GM19455 (cell line): ENCODE measurements around the gene AFM.
"Not testable (repeated sequence)": the region's sequence is repeated elsewhere in the genome, so short reads cannot be mapped to it uniquely, and the experiment has no call there.

Experiments used
- ATAC-seq: cut with Tn5 transposase; IDR thresholded peaks from one replicate; pipeline ENCODE4 v1.9.1; 2021; ENCODE audit not compliant: unreplicated experiment

AFM gene

DNA sequence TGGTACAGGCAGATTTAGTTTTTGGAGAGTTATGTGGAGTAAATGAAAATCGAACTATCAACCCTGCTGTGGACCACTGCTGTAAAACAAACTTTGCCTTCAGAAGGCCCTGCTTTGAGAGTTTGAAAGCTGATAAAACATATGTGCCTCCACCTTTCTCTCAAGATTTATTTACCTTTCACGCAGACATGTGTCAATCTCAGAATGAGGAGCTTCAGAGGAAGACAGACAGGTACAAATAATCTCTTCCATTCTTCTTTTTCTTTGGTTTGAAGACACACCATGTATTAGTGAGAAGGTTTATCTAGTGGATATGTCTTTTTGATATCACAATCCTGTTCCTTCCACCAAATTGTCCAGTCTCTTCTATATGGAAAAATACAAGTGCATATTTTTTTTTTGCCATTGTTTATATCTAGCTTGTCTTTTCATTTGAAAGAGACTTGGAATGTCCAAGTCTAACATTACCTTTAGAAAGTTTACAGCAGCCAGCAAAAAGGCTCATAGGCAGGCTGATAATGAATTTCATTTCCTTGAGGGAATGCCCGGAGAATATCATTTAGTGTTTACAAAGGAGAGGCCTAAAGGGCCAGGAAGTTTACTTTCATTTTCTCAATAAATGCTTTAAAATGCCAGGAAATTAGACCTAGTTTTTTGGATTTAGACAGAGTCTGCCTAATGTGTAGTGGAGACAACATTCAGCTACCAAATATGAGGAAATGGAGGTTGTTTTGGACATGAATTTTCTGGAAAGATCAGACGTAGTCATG lies 18.6 kb downstream of the AFM start:
- no peak for ATAC-seq

DNA sequence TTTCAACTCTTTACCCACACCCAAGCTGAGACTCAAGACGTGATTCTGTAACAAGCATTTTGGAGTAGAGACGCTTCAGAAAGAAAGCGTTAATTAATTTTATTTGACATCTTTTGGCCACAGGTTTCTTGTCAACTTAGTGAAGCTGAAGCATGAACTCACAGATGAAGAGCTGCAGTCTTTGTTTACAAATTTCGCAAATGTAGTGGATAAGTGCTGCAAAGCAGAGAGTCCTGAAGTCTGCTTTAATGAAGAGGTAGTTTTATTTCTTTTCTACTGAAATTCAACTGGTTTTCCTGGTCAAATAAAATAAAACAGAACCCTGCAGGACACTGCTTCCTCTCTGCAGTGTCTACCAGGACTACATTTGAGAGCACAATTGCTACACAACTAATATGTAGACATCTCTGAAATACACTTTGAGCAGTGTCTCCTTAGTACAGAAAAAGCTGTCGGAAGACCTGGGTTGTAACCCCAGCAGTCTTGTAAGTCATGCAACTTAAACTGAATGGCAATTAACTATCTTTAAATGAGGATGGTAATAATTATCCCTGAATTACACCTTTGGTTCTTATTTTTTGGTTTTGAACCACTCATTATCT lies 20.2 kb downstream of the AFM start:
- no peak for ATAC-seq

DNA sequence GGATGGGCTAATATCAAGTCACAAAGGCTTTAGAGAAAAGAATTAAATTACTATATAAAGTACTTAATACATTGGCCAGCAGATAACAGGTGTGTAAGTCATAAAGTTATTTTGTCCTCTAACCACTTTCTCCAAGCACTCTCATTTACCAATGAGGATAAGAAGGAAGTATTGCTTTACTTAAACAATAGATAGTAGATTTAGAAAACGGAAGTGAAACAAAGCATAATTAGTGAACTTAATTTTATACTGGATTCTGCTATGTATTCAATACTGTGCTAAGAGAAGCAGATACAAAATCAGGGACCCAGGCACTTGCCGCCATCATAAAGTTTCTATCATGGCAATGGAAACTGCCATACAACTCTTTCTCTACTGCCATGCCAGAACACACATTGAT lies 24.0 kb downstream of the AFM start:
- no peak for ATAC-seq

DNA sequence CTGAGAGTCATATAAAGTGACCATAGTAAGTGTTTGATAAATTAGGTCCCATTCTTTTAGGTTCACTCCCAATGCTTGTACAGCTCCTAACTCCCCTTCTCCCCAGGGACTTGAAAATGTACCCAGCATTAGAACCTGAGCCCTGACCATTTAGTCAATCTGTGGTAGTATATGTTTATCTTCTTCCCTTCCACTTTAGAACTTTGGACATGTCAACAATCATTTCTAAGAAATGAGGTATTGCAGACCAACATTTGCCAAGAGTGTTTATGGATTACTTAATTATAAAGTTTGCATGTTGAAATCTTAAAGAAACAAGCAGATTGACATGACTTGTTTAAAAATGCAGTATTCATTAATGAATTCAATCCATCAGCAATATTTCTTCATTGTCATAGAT lies 26.0 kb downstream of the AFM start:
- ATAC-seq: no peak

DNA sequence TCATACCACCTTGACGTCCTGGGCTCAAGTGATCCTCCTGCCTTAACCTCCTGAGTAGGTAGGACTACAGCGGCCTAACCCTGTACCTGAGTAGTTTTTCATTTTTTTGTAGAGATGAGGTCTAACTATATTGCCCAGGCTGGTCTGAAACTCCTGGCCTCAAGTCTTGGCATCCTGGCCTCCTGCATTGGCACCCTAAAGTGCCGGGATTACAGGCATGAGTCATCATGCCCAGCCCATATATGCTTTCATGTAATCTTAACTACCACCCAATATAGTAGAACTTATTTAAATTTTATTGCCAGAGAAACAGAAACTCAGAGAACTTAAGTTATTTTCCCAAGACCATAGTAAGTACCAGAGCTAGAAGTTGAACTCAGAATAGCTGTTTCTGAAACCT lies 27.1 kb downstream of the AFM start:
- no peak for ATAC-seq

DNA sequence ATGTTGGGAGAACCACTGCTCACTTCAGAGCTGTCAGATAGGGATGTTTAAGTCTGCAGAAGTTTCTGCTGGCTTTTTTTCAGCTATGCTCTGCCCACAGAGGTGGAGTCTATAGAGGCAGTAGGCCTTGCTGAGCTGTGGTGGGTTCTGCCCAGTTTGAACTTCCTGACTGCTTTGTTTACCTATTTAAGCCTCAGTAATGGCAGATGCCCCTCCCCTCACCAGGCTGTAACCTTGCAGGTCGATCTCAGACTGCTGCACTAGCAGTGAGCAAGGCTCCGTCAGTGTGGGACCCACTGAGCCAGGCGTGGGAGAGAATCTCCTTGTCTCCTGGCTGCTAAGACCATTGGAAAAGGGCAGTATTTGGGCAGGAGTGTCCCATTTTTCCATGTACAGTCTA lies 36.8 kb downstream of the AFM start:
- ATAC-seq: no peak

DNA sequence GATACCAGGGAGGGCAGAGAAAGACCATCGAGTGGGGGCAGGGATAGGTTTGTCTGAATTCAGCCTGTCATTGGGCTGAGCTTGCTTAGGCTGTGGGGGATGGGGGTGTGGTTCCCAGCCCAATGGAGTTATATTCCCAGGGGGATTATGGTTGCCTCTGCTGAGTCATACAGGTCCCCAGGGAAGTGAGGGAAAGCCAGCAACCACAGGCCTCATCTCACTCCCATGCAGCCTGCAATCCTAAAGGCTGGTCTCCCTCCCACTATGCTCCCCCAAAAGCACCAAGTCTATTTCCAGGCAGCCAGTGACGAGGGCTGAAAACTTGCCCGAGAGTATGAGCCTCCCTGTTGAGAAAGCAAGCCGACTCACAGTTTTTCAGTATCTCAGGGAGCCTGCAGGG lies 39.3 kb downstream of the AFM start:
- ATAC-seq: no peak

DNA sequence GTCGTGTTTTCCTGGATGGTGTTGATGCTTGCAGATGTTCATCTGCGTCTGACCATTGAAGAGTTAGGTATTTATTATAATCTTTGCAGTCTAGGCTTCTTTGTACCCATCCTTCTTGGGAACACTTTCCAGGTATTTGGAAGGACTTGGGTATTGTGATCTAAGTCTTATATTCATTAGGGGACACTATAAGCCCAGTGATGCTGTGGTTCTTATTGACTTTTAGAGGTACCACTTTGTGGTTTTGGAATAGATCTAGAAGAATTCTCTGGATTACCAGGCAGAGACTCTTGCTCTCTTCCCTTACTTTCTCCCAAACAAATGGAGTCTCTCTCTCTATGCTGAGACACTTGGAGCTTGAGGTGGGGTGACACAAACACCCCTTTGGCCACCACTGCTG lies 41.6 kb downstream of the AFM start:
- no peak for ATAC-seq

DNA sequence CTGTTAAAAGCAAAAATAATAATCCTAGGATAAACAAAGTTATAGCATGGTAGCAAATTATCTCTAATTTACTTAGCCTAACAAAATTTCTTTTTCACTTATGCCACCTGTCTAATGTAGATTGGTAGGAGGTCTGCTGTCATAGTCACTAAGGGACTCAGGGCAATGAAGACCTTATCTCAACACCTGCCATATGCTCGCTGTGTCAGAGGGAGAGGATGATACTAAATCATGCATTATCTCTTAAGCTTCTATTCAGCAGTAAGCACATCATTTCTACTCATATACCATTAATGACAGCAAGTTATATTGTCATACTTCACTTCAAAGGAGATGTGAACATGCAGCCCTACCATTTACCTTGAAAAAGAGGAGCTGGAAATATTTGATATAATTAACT lies 44.1 kb downstream of the AFM start:
- no peak for ATAC-seq

- peak; percentile 54 for ATAC-seq
These were observed 45.7 kb downstream of the AFM start for GRCh38 chr4:73527196-73527595.

GRCh38 chr4:73528171-73528570 lies 46.6 kb downstream of the AFM start:
- ATAC-seq: no peak

DNA sequence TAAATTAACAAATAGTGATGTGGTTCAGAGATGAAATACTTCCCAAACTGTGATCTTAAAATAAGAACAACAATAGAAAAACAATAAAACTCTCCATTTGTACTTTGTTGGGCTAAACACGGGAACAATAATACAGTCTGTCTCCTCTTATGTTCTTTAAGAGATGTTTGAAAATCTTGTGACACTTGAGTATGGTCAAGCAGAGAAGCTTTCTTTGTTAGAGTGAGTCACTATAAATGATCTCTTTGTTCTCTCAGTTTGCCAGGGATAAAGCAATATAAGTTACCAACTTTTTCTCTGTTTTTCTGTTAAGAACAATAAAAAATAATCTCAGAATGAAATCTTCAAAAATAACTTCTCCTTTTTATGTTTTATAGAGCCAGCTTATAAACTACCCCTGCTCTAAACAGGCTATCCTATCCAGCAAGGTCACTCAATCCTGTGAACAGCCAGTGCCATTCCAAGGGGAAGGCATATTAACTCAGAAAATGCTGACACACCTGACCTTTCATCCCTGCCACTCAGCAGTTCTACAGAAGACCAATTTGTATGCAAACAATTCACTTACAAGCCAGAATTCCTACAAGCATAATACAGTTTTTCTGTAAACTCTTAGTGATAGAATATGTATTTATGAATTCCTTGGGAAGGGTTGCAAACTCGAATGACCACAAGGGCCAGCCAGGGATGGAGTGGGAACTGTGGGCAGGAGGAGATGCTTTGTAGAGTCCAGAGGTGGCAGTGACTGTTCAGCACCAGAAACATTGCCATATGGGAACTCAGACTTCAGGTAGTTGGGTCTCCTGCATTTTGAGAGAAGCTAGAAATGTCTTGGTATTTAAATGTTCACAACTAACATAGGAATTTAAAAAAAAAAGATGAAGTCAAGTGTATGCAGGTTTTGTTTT lies 52.2 kb downstream of the AFM start:
- no peak for ATAC-seq

DNA sequence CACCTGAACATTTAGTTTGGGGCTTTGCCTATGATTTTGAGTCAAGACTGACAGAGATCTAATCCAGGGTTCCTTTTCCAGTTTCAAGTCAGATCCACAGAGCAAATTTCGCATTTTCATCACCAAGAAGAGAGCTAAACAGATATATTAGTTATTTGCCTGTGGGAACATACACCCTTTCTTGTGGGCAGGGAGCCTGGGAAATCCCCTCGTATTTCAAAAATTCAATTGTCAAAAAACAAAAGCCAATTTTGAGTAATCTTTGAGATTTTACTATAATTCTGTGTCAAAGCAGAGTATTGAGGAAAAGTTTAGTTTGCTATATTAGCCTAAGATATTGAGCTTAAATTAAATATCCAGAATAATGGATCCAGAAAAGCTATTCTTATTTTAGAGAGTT lies 56.6 kb downstream of the AFM start:
- no peak for ATAC-seq

GRCh38 chr4:73539386-73539785 lies 57.8 kb downstream of the AFM start:
- no peak for ATAC-seq

- no peak for ATAC-seq
These were observed 59.3 kb downstream of the AFM start for GRCh38 chr4:73540826-73541225.

DNA sequence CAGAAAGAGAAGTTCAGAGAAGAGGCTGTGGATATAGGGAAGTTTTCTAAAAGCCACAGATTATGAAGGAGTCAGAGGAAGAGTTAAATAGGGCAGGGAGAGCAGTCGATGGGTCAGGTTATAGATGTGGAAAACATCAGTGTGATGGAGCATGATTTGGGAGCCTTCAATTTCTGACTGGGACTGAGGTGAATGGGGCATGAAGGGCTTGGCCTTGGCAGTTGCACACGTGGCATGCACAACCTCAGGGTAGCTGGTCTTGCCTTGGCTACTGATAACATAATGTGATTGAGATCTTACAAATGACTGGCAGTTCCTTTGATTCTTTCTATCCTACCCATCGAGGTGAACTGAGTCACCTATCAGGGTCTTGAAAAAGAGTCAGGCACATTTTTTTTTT lies 59.7 kb downstream of the AFM start:
- ATAC-seq: no peak

DNA sequence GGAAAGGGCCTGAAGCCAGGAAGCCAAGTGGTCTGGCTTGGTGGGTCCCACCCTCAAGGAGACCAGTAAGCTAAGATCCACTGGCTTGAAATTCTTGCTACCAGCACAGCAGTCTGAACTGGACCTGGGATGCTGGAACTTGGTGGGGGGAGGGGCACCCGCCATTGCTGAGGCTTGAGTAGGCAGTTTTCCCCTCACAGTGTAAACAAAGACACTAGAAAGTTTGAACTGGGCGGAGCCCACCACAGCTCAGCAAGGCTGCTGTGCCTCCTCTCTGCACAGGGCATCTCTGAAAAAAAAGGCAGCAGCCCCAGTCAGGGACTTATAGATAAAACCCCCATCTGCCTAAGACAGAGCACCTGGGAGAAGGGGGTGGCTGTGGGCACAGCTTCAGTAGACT lies 63.1 kb downstream of the AFM start:
- no peak for ATAC-seq

- ATAC-seq: not testable (repeated sequence)
These were observed 69.3 kb downstream of the AFM start for GRCh38 chr4:73550865-73551264.
